Skeletal muscle cell (primary cell): ENCODE measurements around the gene FRYL.
"Not testable (repeated sequence)": the region's sequence is repeated elsewhere in the genome, so short reads cannot be mapped to it uniquely, and the experiment has no call there.

Source experiments
- DNase-seq: peaks from one replicate; pipeline ENCODE4 v3.0.0-alpha.2; 2010; ENCODE audit warnings: low read depth
- H3K4me3 ChIP-seq: 2 replicates; pipeline ENCODE4 v1.5.1; 2011; ENCODE audit warnings: low read depth, mild to moderate bottlenecking, control low read depth, low read length, moderate library complexity

The FRYL gene

DNA sequence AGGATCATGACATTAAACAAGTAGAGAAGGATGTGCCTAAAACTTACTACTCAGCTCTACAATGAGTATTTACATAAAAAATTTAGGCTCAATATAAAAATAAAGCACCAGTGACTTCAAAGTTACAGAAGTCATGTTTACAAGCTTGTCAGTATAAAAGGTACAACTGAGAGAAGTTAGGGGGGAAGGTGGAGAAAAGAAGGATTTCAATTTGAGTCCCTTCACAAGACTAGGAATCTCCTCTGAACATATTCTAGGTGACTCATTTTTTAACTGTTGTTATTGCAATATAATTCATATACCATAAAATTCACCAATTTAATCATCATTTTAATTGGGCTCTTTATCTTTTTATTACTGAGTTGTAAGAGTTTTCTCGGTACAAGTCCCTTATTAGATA is 26.9 kb downstream of the FRYL start:
- H3K4me3 ChIP-seq: no peak overlapping the region
- no peak for DNase-seq

GRCh38 chr4:48752726-48753125 is 27.4 kb downstream of the FRYL start:
- H3K4me3 ChIP-seq: no peak overlapping the region
- no peak for DNase-seq

DNA sequence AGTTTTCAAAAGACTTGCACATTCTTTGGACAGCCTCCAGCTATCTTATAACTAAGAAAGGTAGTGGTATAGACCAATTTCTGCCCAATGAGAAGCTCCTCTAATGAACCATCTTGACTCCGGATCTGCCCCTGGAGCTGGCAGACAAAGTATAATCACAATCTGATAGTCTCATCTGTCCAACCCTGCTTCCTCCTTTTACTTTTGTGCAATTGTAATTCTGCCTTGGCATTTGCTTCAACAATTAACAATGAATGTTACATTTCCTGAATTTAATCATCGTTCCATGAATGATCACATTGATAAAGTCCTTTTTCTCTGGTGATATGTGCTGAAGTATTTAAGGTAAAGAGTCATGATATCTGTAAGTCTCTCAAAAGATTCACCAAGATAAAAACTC is 27.8 kb downstream of the FRYL start:
- H3K4me3 ChIP-seq: no peak overlapping the region
- DNase-seq: no peak

DNA sequence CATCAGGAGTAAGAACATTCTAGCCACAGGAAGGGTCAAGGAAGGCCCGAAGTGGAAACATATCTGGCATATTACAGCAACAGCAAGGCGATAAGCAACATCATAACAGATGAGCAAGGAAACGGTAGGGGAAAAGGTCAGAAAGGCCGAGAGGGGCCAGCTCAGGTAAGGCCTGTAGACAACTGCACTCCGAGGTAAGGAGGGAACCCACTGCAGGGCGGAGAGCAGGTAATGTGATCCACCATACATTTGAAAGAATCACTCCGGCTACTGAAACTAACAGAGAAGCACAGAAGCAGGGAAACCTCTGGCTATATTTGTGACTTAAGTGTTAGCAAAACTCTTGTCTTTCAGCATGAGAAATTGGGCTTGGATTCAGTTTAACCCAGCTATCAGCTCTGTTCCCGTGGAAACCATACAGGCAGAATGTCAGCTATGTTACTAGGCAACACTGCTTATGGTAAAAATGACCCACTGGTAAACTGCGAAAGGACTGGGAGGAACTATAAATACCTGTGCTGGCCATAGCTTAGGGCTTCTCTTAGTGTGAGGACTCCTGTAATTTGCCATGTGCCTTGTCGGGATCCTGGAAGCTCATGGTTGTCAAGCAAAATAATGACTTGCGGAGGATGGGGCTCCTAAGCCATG is 31.0 kb downstream of the FRYL start:
- DNase-seq: no peak
- no peak overlapping the region for H3K4me3 ChIP-seq

DNA sequence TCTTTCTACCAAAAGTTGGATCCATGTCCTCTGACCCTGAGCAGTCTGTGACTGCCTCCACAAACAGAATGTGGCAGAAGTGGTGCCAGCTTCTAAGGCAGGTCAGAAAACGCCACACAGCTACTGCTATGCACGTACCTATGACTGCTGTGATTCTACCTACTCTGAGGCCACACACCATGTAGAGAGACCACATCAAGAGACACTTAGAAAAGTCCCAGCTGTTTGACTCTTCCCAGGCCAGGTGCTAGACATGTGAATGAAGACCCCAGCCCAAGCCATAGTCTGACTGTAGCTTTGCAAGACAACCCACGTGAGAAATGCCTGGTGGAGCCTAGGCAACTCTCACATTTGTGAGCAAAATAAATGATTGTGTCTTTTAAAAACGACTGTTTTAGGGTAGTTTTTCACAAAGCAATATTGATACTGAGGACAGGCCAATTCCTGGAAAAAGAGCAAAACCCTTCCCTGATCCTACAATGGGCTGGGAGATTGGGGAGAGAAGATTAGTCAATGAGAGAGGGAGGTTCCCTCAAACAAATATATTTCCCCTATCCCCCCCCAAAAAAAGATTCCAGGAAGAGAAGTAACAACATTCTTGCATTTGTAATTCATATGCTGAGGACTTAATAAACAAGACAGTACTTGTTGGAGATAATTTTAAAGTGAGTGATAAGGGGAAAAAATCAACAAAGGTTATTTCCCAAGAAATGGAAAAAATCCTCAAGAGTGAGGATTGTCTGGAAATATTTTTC is 33.3 kb downstream of the FRYL start:
- no peak overlapping the region for H3K4me3 ChIP-seq
- DNase-seq: no peak

DNA sequence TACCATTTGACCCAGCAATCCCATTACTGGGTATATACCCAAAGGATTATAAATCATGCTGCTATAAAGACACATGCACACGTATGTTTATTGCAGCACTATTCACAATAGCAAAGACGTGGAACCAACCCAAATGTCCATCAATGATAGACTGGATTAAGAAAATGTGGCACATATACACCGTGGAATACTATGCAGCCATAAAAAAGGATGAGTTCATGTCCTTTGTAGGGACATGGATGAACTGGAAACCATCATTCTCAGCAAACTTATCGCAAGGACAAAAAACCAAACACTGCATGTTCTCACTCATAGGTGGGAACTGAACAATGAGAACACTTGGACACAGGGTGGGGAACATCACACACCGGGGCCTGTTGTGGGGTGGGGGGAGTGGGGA is 34.9 kb downstream of the FRYL start:
- DNase-seq, H3K4me3 ChIP-seq: not testable (repeated sequence)

GRCh38 chr4:48742412-48742811 is 37.7 kb downstream of the FRYL start:
- H3K4me3 ChIP-seq: no peak overlapping the region
- no peak for DNase-seq

DNA sequence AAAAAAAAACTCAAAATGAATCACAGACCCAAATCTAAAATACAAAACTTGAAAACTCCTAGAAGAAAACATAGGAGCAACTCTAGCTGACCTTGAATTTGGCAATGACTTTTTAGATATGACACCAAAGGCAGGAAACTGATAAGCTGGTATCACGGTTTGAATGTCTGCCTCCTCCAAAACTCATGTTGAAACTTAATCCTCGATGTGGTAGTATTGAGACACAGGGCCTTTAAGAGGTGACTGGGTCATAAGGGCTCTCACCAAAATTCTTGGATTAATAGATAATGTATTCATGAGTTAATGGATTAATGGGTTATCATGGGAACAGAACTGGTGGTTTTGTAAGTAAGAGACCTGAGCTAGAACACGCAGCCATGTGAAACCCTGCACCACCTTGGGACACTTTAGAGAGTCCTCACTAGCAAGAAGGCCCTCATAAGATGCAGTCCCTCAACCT is 40.5 kb downstream of the FRYL start:
- H3K4me3 ChIP-seq: no peak overlapping the region
- no peak for DNase-seq

- no peak for DNase-seq
- no peak overlapping the region for H3K4me3 ChIP-seq
These were observed 41.2 kb downstream of the FRYL start for GRCh38 chr4:48738856-48739255.

GRCh38 chr4:48728906-48729496 is 51.1 kb downstream of the FRYL start:
- not testable (repeated sequence) for DNase-seq, H3K4me3 ChIP-seq

DNA sequence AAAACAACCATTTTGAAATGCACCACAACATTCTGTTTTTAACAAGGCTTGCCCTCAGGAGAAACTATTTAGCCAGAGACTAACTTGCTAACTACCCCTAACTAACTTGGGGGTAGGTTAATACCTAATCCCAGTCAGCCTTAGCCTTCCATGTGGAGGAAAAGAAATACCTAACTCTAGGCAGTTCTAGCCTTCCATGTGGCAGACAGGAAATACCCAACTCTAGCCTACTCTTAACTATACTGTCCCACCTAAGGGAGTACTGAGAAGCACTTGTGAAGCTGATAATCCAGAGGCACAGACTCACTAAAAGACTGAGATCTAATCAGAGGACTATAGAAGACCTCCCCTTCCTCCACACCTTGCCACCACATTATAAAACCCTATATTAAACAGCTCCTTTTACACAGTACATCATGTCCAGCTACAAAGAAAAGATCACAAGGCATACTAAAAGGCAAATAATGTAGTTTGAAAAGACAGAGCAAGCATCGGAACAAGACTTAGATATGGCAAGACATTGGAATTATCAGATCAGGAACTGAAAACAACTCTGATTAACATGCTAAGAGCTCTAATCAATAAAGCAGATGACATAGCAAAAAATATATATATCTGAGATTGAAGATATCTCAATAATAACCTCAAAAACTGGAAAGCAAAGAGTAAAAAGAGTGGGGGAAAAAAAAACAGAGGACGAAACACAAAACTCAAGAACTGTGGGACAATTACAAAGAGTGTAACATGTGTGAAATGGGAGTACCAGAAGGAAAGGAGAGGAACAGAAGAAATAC is 52.2 kb downstream of the FRYL start:
- H3K4me3 ChIP-seq: no peak overlapping the region
- no peak for DNase-seq

DNA sequence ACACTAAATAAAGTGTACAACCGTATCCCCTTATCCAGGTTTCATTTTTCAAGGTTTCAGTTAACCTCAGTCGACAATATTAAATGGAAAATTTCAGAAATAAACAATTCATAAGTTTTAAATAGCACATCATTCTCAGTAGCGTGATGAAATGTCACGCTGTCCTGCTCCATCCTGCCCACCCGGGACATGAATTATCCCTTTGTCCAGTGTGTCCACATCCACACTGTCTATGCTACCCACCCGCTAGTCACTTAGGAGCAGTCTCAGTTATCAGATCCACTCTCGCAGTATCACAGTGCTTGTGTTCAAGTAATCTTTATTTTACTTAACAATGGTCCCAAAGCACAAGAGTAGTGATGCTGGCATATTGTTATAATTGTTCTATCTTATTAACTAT is 54.7 kb downstream of the FRYL start:
- H3K4me3 ChIP-seq: no peak overlapping the region
- DNase-seq: no peak

DNA sequence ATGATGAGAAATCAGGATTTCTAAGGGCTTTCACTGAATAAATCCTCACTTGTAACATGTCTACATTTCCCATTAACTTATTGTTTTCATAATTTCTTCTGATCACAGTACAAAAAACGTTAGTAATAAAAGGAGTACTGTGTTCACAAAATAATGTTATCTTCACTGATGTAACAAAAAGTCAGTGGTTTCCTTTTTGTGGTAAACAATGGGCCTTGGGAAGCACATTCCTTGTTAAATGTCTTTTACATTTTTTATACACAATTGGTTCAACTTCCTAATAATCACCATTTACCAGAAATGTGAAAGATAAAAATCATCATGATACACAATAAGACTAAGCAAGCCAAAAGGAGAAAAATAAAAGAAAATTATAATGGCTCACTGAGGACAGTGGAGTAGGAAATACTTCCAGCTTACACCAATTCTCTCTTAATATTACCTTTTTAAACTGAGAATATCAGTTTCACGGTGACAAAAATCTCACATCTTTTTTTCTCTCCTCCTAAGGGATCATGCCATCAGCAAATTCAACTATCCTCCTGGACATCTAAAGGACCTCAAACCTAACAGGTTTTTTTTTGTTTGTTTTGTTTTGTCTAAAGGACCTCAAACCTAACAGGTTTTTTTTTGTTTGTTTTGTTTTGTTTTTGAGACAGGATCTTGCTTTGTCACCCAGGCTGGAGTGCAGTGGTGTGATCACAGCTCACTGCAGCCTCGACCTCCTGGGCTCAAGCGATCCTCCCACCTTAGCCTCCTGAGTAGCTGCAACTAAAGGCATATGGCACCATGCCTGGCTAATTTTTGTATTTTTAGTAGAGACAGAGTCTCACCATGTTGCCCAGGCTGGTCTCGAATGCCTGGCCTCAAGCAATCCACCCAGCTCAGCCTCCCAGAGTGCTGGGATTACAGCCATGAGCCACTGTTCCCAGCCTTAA is 57.3 kb downstream of the FRYL start:
- no peak overlapping the region for H3K4me3 ChIP-seq
- no peak for DNase-seq

- no peak overlapping the region for H3K4me3 ChIP-seq
- no peak for DNase-seq
These were observed 59.6 kb downstream of the FRYL start for GRCh38 chr4:48720459-48720858.

- no peak for DNase-seq
- no peak overlapping the region for H3K4me3 ChIP-seq
These were observed 61.1 kb downstream of the FRYL start for GRCh38 chr4:48718818-48719465.

DNA sequence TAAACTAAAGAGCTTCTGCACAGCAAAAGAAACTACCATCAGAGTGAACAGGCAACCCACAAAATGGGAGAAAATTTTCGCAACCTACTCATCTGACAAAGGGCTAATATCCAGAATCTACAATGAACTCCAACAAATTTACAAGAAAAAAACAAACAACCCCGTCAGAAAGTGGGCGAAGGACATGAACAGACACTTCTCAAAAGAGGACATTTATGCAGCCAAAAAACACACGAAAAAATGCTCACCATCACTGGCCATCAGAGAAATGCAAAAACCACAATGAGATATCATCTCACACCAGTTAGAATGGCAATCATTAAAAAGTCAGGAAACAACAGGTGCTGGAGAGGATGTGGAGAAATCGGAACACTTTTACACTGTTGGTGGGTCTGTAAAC is 63.8 kb downstream of the FRYL start:
- not testable (repeated sequence) for DNase-seq

GRCh38 chr4:48710446-48711209 is 69.5 kb downstream of the FRYL start:
- no peak overlapping the region for H3K4me3 ChIP-seq
- DNase-seq: no peak

More for the DNA sequence above, 63.8 kb downstream of the FRYL start:
- not testable (repeated sequence) for H3K4me3 ChIP-seq

GRCh38 chr4:48709901-48710300 is 70.2 kb downstream of the FRYL start:
- no peak overlapping the region for H3K4me3 ChIP-seq
- no peak for DNase-seq
